Activated T-cell treated with anti-CD3 and anti-CD28 coated beads for 4 hours (primary cell): ENCODE measurements around the gene FRMD4A.

Experiments
- DNase-seq: peaks from one replicate; pipeline ENCODE4 v3.0.0-alpha.2; 2020

FRMD4A gene

GRCh38 chr10:14181567-14181936, 149.2 kb downstream of the FRMD4A start:
- no peak for DNase-seq

GRCh38 chr10:14180911-14181566, 149.7 kb downstream of the FRMD4A start:
- no peak for DNase-seq

- DNase-seq: no peak
Measured at GRCh38 chr10:14179251-14179650, 151.5 kb downstream of the FRMD4A start.

GRCh38 chr10:14173706-14174594, 156.8 kb downstream of the FRMD4A start:
- no peak for DNase-seq

GRCh38 chr10:14173391-14173705, 157.4 kb downstream of the FRMD4A start:
- no peak for DNase-seq

- DNase-seq: no peak
Measured at GRCh38 chr10:14172336-14172950, 158.3 kb downstream of the FRMD4A start.

- no peak for DNase-seq
Measured at GRCh38 chr10:14171336-14171735, 159.4 kb downstream of the FRMD4A start.

- DNase-seq: no peak
Measured at GRCh38 chr10:14163377-14164086, 167.2 kb downstream of the FRMD4A start.

- no peak for DNase-seq
Measured at GRCh38 chr10:14162629-14163344, 167.9 kb downstream of the FRMD4A start.

GRCh38 chr10:14162061-14162460, 168.7 kb downstream of the FRMD4A start:
- no peak for DNase-seq

- DNase-seq: no peak
Measured at GRCh38 chr10:14160299-14160698, 170.4 kb downstream of the FRMD4A start.

- no peak for DNase-seq
Measured at GRCh38 chr10:14158575-14158974, 172.1 kb downstream of the FRMD4A start.

- DNase-seq: no peak
Measured at GRCh38 chr10:14156104-14156503, 174.6 kb downstream of the FRMD4A start.

GRCh38 chr10:14153570-14154055, 177.1 kb downstream of the FRMD4A start:
- no peak for DNase-seq

GRCh38 chr10:14151571-14151970, 179.2 kb downstream of the FRMD4A start:
- DNase-seq: no peak

- DNase-seq: no peak
Measured at GRCh38 chr10:14150526-14150925, 180.2 kb downstream of the FRMD4A start.

GRCh38 chr10:14146501-14146900, 184.2 kb downstream of the FRMD4A start:
- DNase-seq: no peak

GRCh38 chr10:14146025-14146424, 184.7 kb downstream of the FRMD4A start:
- no peak for DNase-seq

- no peak for DNase-seq
Measured at GRCh38 chr10:14144451-14144850, 186.3 kb downstream of the FRMD4A start.

- DNase-seq: no peak
Measured at GRCh38 chr10:14142606-14143250, 188.0 kb downstream of the FRMD4A start.

GRCh38 chr10:14141283-14141682, 189.4 kb downstream of the FRMD4A start:
- DNase-seq: no peak

- DNase-seq: no peak
Measured at GRCh38 chr10:14137391-14137790, 193.3 kb downstream of the FRMD4A start.
